ENCODE data around the gene STK11. TPM values are rescaled to one million over a fixed set of nuclear protein-coding genes. Genes with fewer than 3 reads are reported as not detected.
A peak's percentile ranks its signal among the peaks of the same experiment; 100 is the strongest.

Gene STK11
- total RNA-seq, 4 donors from 2014 or later = 56.8 to 80.7 (median 60.9) TPM

- no peak for ATAC-seq
- Histone ChIP-seq H3K4me1 (peaks cover 3 to 88% (median 74%) of the 10 kb centered on the region in 3 donors), H3K27ac (peak overlapping the region in 3 of 4 donors; percentile 99 to 100 (median 99))
Measured at GRCh38 chr19:1271528-1272422, 66.2 kb downstream of the STK11 start.

GRCh38 chr19:1272423-1273262 is 67.1 kb downstream of the STK11 start:
- Histone ChIP-seq H3K4me1 (peaks cover 3 to 84% (median 69%) of the 10 kb centered on the region in 3 donors), H3K36me3 (peaks cover 0 to 52% of the 10 kb centered on the region in 2 donors), H3K27ac (peak overlapping the region in 3 of 4 donors; percentile 99 to 100 (median 99)), H3K27me3 (no peaks in the 10 kb centered on the region), H3K9me3 (no peaks in the 10 kb centered on the region), H3K4me3 (peak overlapping the region in 1 of 2 donors; percentile 96)
- 37 to 67% methylated on average over 13 to 30 of the region's 33 CpGs for WGBS, 2 donors (ENCODE audit: low coverage in 1 of 2)
- TF ChIP-seq EP300 (IDR thresholded peaks at IDR 0.05) = no peak
- no peak for TF ChIP-seq POLR2AphosphoS5 (IDR thresholded peaks at IDR 0.05)
- TF ChIP-seq POLR2A (IDR thresholded peaks at IDR 0.05) = no peak
- no peak for TF ChIP-seq CTCF (IDR thresholded peaks at IDR 0.05)
- no peak for ATAC-seq

More at GRCh38 chr19:1271528-1272422, 66.2 kb downstream of the STK11 start:
- WGBS, 2 donors (ENCODE audit: low coverage in 1 of 2) = 49 to 60% methylated on average over 3 of the region's 37 CpGs
- Histone ChIP-seq H3K9me3 (no peaks in the 10 kb centered on the region), H3K36me3 (peaks cover 0 to 43% of the 10 kb centered on the region in 2 donors), H3K27me3 (no peaks in the 10 kb centered on the region), H3K4me3 (peak overlapping the region in 1 of 2 donors; percentile 96)
- TF ChIP-seq EP300 (IDR thresholded peaks at IDR 0.05) (no peak), CTCF (IDR thresholded peaks at IDR 0.05) (no peak), POLR2AphosphoS5 (IDR thresholded peaks at IDR 0.05) (no peak), POLR2A (IDR thresholded peaks at IDR 0.05) (no peak)

DNA sequence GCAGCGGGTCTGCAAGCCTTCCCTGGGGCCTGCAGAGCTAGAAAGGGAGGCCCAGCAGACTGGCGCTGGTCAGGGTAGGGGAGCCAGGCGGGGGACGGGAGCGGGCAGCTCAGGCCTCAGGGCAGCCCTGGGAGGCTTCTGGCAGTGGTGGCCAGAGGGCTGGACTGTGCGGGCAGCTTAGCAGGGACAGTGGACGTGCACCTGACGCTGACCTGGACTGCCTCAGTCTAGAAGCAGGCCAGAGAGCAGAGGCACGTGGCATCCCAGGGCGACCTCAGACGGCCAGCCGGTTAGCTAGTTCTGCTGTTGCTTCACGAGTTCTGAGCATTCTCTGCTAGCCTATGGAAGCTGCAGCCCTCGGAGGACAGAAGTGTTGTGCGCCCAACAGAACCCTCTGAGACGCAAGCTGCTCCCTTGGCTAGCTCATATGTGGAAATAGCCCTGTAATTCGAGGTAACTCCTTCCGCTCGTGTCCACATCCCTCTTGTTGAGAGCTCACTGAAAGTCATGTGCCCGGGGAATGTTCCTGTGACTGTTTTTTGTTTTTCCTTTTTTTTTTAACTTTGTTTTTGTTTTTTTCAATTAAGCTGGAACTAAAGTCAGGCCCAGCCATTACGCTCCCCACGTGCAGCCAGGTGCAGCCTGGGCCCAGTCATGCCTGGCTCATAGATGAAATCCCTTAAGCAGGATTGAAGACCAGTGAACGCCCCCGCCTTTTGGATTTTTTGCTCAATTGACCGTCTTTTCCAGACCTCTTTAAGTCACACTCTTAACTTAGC is 67.9 kb downstream of the STK11 start:
- Histone ChIP-seq H3K4me3 (peak overlapping the region in 1 of 2 donors; percentile 96), H3K9me3 (no peaks in the 10 kb centered on the region), H3K27ac (peak overlapping the region; percentile 13 to 100 (median 96))

More for the DNA sequence above, 67.9 kb downstream of the STK11 start:
- no peaks in the 10 kb centered on the region for H3K27me3 ChIP-seq
- 64 to 70% methylated on average over 2 to 10 of the region's 25 CpGs for WGBS, 2 donors (ENCODE audit: low coverage in 1 of 2)
- peaks cover 0 to 58% of the 10 kb centered on the region in 2 donors for H3K36me3 ChIP-seq
- H3K4me1 ChIP-seq = peaks cover 3 to 76% (median 61%) of the 10 kb centered on the region in 3 donors
- ATAC-seq = no peak
- TF ChIP-seq CTCF (IDR thresholded peaks at IDR 0.05) = no peak
- no peak for TF ChIP-seq POLR2AphosphoS5 (IDR thresholded peaks at IDR 0.05)
- TF ChIP-seq EP300 (IDR thresholded peaks at IDR 0.05) = no peak

Measured in gastroesophageal sphincter (tissue), 4 donors.